HK-2 (cell line): ENCODE results near the gene NGEF.
"Not testable (repeated sequence)": the region's sequence is repeated elsewhere in the genome, so short reads cannot be mapped to it uniquely, and the experiment has no call there.

Experiments used
- DNase-seq: peaks from one replicate; pipeline ENCODE4 v3.0.0-alpha.2; 2018; ENCODE audit not compliant: unreplicated experiment

The NGEF gene

DNA sequence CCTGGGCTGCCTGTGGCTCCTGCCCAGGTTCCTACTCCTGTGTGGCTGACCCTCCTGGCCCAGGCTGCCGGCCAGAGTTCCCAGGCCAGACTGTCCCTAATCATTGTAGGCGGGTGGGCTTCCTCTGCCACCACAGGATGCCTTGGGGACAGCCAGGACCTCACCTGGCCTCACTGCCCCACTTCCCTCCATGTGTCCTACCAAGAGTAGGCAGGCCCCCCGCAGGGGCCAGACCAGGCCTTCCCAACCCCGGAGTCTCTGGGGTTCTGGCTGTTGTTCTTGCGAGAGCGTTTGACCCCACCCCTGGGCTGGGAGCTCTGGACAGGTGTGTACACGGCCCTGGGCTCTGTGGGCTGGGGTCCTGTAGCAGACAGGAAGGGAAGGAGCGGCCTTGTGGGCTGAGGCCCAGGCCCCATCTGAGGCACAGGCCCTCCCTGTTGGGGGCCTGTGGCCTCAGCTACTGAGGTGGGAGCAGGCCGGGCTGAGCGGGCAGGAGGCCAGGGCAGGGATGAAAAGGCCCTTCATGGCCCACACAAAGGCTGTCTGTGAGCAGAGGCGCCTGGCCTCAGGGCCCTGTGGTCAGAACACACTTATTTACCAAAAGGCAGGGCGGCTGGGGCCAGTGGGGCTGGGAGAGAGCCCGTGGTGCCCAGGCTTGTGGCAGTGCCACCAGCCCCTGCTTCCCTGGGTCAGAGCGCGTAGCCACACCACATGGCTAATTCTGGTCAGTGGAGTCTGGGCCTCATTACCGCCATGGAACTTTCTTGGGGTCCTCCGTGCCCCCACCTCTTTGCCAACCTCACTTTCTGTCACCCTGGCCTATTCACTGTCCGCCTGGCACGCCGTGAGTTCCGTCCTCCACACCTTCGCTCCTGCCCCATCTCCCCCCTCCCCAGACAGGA lies 141.0 kb downstream of the NGEF start:
- no peak for DNase-seq

DNA sequence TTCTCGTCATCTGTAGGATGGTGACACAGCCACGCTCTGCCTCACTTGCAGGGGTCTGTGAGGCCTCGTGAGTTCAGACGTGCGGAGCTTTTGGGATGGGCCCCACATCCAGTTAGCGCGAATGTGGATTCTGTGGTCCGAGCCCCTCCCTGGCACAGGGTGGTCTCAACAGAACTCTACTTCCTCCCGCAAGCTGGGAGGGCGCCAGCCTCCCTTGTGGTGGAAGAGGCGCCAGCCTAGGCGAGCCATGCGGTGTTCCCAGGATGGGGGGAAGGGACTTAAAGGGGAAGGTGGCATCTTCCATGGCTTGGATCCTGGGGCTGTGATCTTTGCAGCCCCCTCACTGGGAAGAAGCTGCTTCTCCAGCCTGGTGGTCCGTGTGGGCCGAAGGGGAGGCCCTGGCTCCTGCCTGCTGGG lies 141.6 kb downstream of the NGEF start:
- DNase-seq = no peak

DNA sequence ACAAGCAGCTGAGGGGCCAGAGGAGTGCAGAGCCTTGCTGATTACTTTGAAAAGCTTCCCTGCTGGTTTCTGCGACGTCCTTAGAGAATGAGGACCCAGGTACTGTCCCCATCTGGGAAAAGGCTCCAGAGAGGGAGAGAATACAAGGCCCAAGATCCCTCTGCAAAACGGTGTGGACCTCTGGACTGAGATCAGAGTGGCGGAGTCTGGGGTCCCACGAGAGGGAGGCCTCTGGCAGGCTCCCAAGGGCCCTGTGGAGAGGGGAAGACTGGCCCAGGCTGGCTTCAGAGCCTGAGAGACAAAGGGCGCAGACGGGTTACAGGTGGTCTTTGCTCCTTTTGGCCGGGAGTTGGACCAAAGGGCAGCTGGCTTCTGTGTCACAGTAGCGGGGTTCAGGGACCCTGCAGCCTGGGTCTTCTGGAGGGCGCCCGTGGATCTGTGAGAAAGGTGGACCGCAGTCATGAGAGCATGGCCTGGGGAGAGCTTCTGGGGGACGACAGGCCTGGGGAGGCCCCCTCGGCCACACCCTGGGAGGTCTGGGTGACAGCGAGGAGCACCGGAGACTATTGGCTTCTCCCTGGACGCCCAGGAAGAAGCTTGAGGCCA lies 142.2 kb downstream of the NGEF start:
- DNase-seq = no peak

DNA sequence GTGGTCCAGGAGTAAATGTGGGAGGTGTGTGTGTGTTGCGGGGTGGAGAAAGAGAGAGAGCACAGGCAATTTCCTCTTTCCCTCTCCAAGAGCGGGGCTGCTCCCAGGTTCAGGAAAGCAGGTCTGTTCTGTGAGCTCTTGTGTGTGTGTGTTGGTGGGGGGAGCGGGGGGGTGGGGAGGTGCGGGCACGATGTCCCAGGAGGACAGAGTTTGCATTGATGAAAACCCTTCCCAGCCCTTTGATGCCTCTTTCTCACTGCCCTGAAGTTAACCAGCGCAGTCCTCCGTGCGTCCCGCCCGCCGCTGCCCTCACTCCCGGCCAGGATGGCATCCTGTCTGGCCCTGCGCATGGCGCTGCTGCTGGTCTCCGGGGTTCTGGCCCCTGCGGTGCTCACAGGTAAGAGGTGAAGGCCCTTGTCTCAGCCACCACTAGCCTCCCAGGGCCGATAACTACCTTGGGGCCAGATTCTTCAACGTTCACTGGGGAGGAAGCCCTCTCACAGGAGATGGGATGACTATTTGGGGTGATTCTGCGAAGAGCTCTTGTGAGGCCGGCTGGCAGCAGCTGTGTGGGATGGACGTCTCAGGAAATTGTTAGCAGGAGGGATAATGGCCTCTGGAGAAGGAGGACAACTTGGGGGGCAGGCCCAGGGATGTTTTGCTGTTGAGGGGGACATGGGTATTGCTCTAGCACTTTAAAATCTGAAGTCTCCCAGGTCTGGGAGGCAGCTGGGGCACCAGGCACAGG lies 142.9 kb downstream of the NGEF start, which contains the start of gene SNORC:
Gene SNORC, plus strand, starts transcription at position 247 of the 748 bp plus-strand sequence. Its CDS starts 78 bp downstream, at position 325.
- DNase-seq = no peak

DNA sequence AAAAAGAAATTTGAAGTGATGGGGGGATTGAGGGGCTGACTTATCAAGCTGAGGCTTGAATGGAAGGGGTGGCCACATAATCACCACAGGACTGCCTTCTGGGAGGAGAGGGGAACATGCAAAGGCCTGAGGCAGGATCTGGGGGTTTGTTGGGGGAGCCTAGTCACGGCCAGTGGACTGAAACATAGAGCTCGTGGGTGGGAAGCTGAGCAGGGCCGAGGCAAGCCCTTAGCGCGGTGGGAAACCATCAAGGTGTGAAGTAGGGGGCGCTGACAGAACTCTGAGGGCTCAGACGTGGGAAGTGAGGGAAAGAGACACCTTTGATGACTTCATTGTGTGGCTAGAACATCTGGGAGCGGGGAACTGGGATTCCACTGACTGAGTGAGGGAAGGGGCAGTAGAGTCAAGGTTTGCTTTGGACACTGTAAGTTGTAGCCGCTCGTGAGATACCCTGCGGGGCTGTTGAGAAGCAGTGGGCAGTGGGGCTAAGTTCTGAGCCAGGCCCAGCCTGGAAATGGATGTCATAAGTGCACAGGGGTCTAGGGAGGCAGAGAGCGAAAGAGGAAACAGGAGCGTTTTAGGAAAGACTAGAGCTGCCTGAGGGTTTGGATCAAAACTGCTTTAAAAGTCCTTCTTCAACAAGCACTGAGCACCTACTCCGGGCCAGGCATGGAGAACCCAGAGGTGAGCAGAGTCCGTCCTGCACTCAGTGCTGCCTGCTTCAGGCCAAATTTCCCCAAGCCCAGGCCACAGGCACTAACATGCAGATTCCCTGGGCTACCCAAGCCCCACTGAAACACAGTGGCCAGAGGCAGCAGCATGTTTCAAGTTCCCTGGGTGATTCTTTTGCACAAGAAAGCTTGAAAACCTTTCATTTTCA lies 143.7 kb downstream of the NGEF start:
- no peak for DNase-seq

DNA sequence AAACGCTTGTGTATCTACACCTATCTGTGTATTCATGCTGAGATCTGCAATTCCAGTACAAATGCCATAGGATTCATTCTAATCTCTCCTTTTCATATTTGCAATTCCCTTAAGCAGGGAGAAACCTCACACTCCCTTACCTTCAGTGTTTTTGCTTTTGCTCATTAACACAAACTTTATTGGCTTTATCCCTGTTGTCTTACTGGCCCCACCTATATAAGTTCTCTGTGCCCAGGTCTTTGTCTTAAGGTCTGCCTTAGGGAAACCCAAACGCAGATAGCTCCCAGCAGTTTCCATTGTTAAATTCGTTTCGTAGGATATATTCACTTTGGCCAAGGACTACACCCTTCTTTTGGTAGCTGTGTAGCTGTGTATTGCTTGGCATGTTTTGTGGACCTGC lies 147.0 kb downstream of the NGEF start:
- DNase-seq = no peak

DNA sequence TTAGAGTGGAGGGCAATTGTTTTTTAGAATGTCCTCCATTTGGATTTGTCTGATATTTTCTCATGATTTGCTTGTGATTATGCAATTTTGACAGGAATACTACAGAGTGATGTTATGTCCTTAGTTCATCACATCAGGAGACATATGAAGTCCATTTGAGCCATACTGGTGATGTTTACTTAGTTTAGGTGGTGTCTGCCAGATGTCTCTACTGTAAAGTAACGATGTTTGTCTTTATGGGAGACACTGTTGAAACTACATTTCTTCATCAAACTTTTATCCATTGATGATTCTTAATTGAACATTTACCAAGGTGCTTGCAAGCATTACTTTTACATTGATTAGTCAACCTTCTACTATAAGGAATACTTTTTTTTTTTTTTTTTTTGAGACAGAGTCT lies 147.9 kb downstream of the NGEF start:
- DNase-seq = no peak

DNA sequence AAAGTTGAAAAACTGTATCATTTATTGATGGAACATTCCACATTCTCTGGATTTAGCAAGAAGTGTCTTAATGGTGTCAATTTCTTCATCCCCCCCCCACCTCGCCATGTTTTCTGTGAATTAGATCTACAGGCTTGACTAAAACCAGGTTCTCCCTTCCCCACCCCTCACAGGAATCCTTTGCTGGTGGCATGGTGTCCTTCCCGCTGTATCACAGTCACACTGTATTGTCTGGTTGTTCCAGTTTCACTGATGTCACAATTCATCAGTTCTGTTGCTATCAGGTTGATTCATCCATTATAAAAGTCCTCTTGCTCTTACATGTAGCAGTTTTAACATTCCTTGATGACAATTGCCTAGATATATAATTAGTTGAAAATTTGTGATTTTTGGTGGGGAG lies 149.1 kb downstream of the NGEF start:
- no peak for DNase-seq

DNA sequence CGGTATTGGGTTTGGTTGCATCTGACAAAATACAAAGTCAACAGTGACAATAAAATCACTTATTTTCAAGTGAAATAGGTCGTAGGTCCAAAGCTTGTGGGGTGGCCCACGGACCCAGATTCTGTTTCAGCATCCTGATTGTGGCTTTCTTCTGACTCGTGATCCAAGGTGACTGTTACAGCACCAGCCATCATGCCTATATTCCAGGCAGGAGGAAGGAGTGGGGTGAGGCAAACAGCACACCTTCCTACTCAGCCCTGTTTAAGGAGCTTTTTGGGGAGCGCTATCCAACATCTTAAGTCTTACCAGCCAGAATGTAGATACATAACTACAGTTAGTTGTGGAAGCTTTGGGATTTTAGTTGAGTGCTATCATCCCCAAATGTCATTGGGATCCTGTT lies 151.7 kb downstream of the NGEF start:
- no peak for DNase-seq

DNA sequence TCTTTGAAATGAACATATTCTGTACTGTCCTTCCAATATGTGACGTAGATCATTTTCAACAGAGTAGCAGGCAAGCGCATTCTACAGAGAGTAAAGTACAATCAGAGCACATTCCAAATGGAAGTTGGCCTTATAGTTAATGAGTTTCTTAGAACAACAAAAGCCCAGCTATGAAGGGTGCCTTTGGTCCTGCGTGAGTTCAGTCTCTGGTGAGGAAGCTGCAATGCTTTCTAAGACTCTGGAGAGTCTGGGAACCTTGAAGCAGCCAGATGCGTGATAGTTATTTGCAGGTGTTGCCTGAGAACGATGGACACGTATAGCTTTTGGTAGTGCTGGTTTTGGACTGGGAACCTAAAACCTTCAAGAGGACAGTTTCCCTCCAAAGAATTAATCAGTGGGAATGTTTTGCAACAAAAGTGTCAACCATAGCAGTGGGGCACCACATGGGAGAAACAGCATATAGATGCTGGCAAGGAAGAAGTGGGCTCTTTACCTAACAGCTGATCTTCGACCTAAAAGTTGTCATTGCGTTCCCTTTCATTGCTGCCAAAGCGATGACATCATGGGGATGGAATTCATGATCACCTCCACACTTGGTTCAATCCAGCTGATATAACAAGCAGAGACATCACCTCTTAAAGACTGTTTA lies 152.3 kb downstream of the NGEF start:
- no peak for DNase-seq

DNA sequence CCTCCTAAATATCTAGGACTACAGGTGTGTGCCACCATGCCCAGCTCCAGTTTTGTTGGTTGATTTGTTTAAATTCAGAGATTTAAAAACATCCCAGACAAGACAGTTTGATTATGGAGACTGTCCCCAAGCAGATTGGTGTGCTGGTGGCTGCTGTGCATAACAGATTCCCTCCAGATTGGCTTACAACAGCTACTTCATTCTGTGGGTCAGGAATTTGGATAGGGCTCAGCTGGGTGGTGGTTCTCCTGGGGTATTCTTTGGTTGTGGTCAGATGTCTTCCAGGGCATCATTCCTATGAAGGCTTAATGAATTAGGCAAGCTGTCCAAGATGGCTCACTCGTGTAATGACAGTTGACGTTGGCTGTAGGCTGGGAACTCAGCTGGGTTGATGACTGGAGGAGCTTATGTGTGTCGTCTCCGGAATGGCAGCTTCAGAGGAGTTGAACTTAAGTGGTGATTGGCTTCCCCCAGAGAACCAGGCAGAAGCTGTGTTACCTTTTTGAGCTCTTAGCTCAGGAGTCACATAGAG lies 153.6 kb downstream of the NGEF start:
- no peak for DNase-seq

DNA sequence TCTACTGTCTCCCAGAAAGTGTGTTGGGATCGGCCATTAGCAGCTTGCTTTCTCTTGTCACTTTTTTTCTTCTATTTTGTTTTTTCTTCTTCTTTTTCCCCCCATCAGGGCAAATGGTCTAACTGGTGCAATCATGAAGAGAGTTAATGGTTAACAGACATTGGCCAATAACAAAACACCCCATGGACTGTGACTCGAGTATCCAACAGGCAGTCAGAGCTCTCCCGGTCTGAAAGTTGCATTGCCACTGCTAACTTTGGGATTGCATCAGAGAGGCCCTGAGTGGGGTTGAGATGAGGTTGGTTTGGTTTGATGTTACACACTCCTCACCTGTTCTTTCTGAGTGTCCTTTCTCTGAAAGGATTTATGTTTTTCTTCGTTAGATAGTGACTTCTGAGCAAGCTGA lies 155.9 kb downstream of the NGEF start:
- no peak for DNase-seq

DNA sequence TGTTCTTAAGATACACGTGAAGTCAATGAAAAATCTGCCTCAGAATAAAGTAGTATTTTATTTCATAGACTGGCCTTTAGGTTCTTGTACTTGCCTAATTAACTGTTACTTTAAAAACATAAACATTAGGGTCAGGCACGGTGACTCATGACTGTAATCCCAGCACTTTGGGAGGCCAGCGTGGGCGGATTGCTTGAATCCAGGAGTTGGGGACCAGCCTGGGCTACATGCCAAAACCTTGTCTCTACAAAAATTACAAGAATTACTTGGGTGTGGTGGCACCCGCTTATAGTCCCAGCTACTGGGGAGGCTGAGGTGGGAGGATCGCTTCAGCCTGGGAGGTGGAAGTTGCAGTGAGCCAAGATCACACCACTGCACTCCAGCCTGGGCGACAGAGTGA lies 159.0 kb downstream of the NGEF start:
- DNase-seq = peak; percentile 30

DNA sequence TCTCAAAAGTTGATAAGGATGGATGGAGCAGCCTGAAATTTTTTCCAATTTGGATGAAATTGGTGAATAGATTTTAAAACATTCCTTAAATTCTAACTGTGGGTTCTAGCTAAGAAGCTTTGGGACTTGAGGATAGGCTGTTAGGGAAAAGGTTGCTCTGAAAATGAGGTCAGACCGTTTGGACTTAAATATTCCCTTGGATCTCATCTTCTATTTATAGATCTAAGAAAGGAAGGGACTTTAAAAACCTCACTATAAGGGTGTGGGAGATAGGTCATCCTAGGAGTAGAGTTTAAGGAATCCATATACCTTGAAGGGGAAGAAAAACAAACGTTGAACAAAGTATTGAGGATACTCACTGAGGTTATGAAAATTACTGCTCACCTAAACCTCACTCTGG lies 160.4 kb downstream of the NGEF start:
- no peak for DNase-seq

DNA sequence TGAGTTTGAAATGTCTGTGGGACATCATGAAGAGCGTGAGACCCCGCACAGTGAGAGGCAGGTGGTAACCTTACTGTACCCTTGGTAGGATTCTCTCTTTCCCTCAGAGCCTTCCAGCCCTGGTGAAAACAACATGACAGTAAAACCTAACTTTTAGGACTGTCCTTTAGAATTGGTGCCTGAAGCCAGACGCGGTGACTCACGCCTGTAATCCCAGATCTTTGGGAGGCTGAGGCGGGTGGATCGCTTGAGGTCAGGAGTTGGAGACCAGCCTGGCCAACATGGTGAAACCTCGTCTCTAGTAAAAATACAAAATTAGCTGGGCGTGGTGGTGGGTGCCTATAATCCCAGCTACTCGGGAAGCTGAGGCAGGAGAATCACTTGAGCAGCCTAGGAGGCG lies 161.0 kb downstream of the NGEF start:
- DNase-seq = not testable (repeated sequence)

DNA sequence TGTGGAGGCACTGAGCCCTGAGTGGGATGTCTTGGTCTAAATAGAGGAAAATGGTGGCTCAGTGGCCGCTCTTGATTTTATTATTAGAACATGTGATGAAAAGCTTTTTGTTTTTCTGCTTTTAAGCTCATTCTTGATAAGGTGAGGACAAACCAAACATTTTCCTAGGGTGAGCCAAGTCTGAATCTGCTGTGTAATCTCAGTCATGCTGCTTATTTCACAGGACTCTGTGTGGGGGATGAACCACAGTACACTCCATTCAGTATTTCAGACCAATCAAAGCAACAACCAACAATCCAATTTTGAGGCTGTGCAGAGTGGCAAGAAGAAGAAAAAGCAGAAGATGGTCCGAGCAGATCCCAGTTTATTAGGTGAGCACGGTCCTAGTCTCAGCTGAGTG lies 163.0 kb downstream of the NGEF start:
- DNase-seq = no peak

DNA sequence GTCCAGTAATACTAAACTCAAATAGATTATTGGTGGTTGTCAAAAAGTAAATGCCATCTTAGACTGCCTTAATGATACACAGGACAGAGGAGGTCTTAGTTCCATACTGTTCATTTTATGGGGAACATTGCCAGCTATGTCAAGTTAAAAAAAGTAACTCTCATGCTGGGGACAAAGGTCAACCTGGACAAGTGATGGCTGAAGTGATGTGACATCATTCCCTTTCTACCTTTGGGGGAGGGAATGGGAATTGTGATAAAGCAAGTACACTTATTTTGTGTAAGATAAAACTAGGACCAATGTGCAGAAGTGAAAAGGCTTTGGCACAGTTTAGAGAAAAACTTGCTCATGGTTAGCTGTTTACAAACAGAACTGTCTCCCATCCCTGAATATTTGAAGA lies 167.0 kb downstream of the NGEF start:
- DNase-seq = no peak

DNA sequence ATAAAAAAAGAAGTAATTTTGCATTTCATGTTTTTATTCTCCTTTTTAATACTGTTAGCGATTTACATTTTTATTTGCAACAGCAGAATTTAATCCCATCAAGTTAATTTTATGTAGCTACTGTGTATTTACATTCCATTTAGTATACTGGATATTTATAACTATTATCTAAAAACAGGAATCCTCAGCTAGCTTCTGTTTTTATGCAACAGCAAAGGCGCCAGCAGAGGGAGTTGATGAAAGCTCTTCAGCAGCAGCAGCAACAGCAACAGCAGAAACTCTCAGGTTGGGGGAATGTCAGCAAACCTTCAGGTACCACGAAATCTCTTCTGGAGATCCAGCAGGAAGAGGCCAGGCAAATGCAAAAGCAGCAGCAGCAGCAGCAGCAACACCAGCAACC lies 169.2 kb downstream of the NGEF start:
- DNase-seq = no peak

DNA sequence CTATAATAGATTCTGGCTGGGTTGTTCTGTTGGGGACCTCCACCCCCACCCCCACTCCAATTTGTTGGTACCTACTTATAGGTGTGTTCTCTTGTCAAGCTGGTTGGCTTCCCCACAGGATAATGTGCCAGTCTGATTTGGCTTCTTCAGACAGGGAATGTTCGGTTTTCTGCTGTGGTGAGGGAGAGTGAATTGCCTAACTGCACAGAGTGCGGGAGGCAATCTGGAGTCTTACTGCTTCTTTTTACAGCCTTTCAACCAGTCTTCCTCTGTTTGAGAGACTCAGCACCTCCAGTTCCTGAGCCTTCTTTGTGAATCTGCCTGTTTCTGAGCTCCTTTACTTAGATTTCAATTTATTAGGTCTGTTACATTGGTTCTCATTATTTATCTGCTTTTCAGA lies 170.4 kb downstream of the NGEF start:
- no peak for DNase-seq

DNA sequence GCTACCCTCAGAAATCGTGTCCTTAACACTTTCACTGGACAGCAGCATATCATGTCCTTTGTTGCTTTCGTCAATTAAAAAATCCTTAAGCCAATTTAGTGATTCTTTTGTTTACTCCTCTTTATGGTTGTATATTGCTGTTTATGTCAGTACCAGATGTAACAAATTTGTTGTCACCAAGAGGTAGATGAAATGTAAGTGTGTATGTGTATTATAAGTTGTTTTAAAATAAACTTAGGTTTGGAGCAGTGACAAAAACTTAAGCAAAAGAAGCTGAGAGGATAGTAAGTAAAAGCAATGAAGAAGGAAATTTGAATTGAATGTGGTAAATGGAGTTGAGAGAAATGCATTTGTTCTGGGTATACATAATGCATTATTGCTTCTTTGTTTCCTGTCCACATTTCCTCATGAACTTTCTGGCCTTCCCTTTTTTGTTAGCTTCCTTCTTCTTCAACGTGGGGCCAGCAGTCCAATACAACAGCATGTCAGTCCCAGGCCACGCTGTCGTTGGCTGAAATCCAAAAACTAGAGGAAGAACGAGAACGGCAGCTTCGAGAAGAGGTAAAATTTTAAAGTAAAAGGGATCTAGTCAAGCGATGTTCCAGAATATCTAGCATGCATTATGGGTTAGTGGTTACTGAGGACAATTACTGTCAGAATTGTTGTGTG lies 173.5 kb downstream of the NGEF start:
- DNase-seq = no peak
